ENCODE measurements around the gene ST3GAL2.

The ST3GAL2 gene

GRCh38 chr16:70438969-70439862 lies at the start of gene ST3GAL2:
ST3GAL2 (minus strand) TSS chr16:70439100; CDS start chr16:70398530, 40,570 bp downstream.
- peaks cover 16% of the 10 kb centered on the region; the same call in 1 of the 2 replicates for H4K20me1 ChIP-seq (ENCODE audit: insufficient read depth, low read length)
- no peaks in the 10 kb centered on the region for H3K27me3 ChIP-seq (ENCODE audit: insufficient read depth, low read length, poor library complexity)
- ATAC-seq (ENCODE audit: insufficient read depth, low read depth) (peak; percentile 93), DNase-seq (peak; percentile 98)
- H3K36me3 ChIP-seq (ENCODE audit: insufficient read depth, low read length), result peaks cover 9% of the 10 kb centered on the region
- H3K79me2 ChIP-seq (ENCODE audit: insufficient read depth, low read length), result peaks cover 37% of the 10 kb centered on the region
- peak within 1 kb of the TSS; percentile 94 for H2AFZ ChIP-seq (ENCODE audit: low read depth, low read length)
- H3K4me3 ChIP-seq (ENCODE audit: low read depth in 1 of 2, low read length in 2 of 2), result peak within 1 kb of the TSS; percentile 46 to 67; a peak in 3 of 4 replicates
- H3K4me2 ChIP-seq (ENCODE audit: insufficient read depth, low read length), result peak within 1 kb of the TSS; percentile 90
- no peak for TF ChIP-seq CTCF (IDR thresholded peaks at IDR 0.05; ENCODE audit: borderline replicate concordance, extremely low read depth, low read length, poor library complexity, severe bottlenecking)
- no peak for TF ChIP-seq EZH2 (IDR thresholded peaks at IDR 0.05; ENCODE audit: borderline replicate concordance, low read depth, low read length, severe bottlenecking)
- peaks cover 30% of the 10 kb centered on the region for H3K4me1 ChIP-seq (ENCODE audit: insufficient read depth, low read length)
- H3K9me3 ChIP-seq (ENCODE audit: insufficient read depth, low read length, severe bottlenecking), result no peaks in the 10 kb centered on the region
- peak within 1 kb of the TSS; percentile 76 for H3K9ac ChIP-seq (ENCODE audit: low read depth, low read length)
- peak within 1 kb of the TSS; percentile 79 for H3K27ac ChIP-seq (ENCODE audit: low read length)

GRCh38 chr16:70484867-70485266 lies 46.0 kb upstream of the ST3GAL2 start:
- ATAC-seq (ENCODE audit: insufficient read depth, low read depth) (no peak), DNase-seq (no peak)
- H3K36me3 ChIP-seq (ENCODE audit: insufficient read depth, low read length), result peaks cover 50% of the 10 kb centered on the region
- no peaks in the 10 kb centered on the region for H3K9me3 ChIP-seq (ENCODE audit: insufficient read depth, low read length, severe bottlenecking)
- no peaks in the 10 kb centered on the region for H3K79me2 ChIP-seq (ENCODE audit: insufficient read depth, low read length)
- no peak overlapping the region for H3K4me3 ChIP-seq (ENCODE audit: low read depth in 1 of 2, low read length in 2 of 2)
- H4K20me1 ChIP-seq (ENCODE audit: insufficient read depth, low read length), result no peaks in the 10 kb centered on the region; the same call in 1 of the 2 replicates
- H3K4me1 ChIP-seq (ENCODE audit: insufficient read depth, low read length), result no peaks in the 10 kb centered on the region
- no peak overlapping the region for H3K27ac ChIP-seq (ENCODE audit: low read length)
- H3K4me2 ChIP-seq (ENCODE audit: insufficient read depth, low read length), result no peak overlapping the region
- no peaks in the 10 kb centered on the region for H3K27me3 ChIP-seq (ENCODE audit: insufficient read depth, low read length, poor library complexity)
- TF ChIP-seq EZH2 (IDR thresholded peaks at IDR 0.05; ENCODE audit: borderline replicate concordance, low read depth, low read length, severe bottlenecking) (no peak), CTCF (IDR thresholded peaks at IDR 0.05; ENCODE audit: borderline replicate concordance, extremely low read depth, low read length, poor library complexity, severe bottlenecking) (no peak)
- H2AFZ ChIP-seq (ENCODE audit: low read depth, low read length), result no peak overlapping the region
- no peak overlapping the region for H3K9ac ChIP-seq (ENCODE audit: low read depth, low read length)

- no peak overlapping the region for H3K4me3 ChIP-seq (ENCODE audit: low read depth in 1 of 2, low read length in 2 of 2)
- peak; percentile 16 for DNase-seq
- no peak overlapping the region for H2AFZ ChIP-seq (ENCODE audit: low read depth, low read length)
- no peak overlapping the region for H3K9ac ChIP-seq (ENCODE audit: low read depth, low read length)
- TF ChIP-seq CTCF (IDR thresholded peaks at IDR 0.05; ENCODE audit: borderline replicate concordance, extremely low read depth, low read length, poor library complexity, severe bottlenecking) (no peak), EZH2 (IDR thresholded peaks at IDR 0.05; ENCODE audit: borderline replicate concordance, low read depth, low read length, severe bottlenecking) (no peak)
- no peaks in the 10 kb centered on the region; the same call in 1 of the 2 replicates for H4K20me1 ChIP-seq (ENCODE audit: insufficient read depth, low read length)
- no peaks in the 10 kb centered on the region for H3K4me1 ChIP-seq (ENCODE audit: insufficient read depth, low read length)
- H3K36me3 ChIP-seq (ENCODE audit: insufficient read depth, low read length), result peaks cover 61% of the 10 kb centered on the region
- ATAC-seq (ENCODE audit: insufficient read depth, low read depth), result 0 out of 3 replicates have a peak, but pooled peaks have one; percentile 14
- H3K27me3 ChIP-seq (ENCODE audit: insufficient read depth, low read length, poor library complexity), result no peaks in the 10 kb centered on the region
- no peak overlapping the region for H3K27ac ChIP-seq (ENCODE audit: low read length)
- H3K9me3 ChIP-seq (ENCODE audit: insufficient read depth, low read length, severe bottlenecking), result no peaks in the 10 kb centered on the region
- no peaks in the 10 kb centered on the region for H3K79me2 ChIP-seq (ENCODE audit: insufficient read depth, low read length)
- H3K4me2 ChIP-seq (ENCODE audit: insufficient read depth, low read length), result no peak overlapping the region
These were observed 44.5 kb upstream of the ST3GAL2 start for GRCh38 chr16:70483426-70483825.

Measured in DND-41 (cell line).